Measurements from ENCODE around the gene ZC3HAV1L. TPM values are rescaled to one million over a fixed set of nuclear protein-coding genes. Genes with fewer than 3 reads are reported as not detected.
"Not testable (repeated sequence)": the region's sequence is repeated elsewhere in the genome, so short reads cannot be mapped to it uniquely, and the experiment has no call there.

Gene ZC3HAV1L
- total and polyA plus RNA-seq, 7 donors = 0.92 to 27.7 (median 14.4) TPM; not detected in 1

GRCh38 chr7:139026551-139026950 is 9.3 kb downstream of the ZC3HAV1L start:
- peaks cover 0 to 81% (median 4%) of the 10 kb centered on the region in 4 donors for H3K36me3 ChIP-seq
- no peak overlapping the region for H3K4me3 ChIP-seq
- intact Hi-C loops (cut with DNase I) = no loop called here
- no peak overlapping the region for H3K27ac ChIP-seq
- no peak for TF ChIP-seq EP300 (IDR thresholded peaks at IDR 0.05)
- no peak for TF ChIP-seq CTCF (IDR thresholded peaks at IDR 0.05)
- no peak for TF ChIP-seq POLR2A (IDR thresholded peaks at IDR 0.05)
- H3K4me1 ChIP-seq = no peaks in the 10 kb centered on the region
- no peak for DNase-seq
- H3K27me3 ChIP-seq = no peaks in the 10 kb centered on the region
- WGBS, 2 donors = 94% methylated on average over 6 of the region's 6 CpGs
- no peaks in the 10 kb centered on the region for H3K9me3 ChIP-seq

- H3K9me3 ChIP-seq; DNase-seq; H3K27ac ChIP-seq; intact Hi-C loops (cut with DNase I); H3K4me3 ChIP-seq; H3K4me1 ChIP-seq; H3K27me3 ChIP-seq: not testable (repeated sequence)
- H3K36me3 ChIP-seq = peaks cover 0 to 75% (median 4%) of the 10 kb centered on the region in 4 donors
- WGBS, 2 donors = 90 to 92% methylated on average over 5 of the region's 5 CpGs
These were observed 10.0 kb downstream of the ZC3HAV1L start for GRCh38 chr7:139025861-139026260.

GRCh38 chr7:139023076-139023475 is 12.8 kb downstream of the ZC3HAV1L start:
- H3K4me3 ChIP-seq = no peak overlapping the region
- H3K27ac ChIP-seq = no peak overlapping the region
- no peaks in the 10 kb centered on the region for H3K9me3 ChIP-seq
- TF ChIP-seq POLR2AphosphoS5 (IDR thresholded peaks at IDR 0.05) = no peak
- TF ChIP-seq EP300 (IDR thresholded peaks at IDR 0.05) = no peak
- no peak for TF ChIP-seq CTCF (IDR thresholded peaks at IDR 0.05)
- TF ChIP-seq POLR2A (IDR thresholded peaks at IDR 0.05) = no peak
- no peaks in the 10 kb centered on the region for H3K4me1 ChIP-seq
- DNase-seq = no peak
- intact Hi-C loops (cut with DNase I) = no loop called here
- WGBS, 2 donors = 90 to 92% methylated on average over 5 of the region's 5 CpGs
- no peaks in the 10 kb centered on the region for H3K27me3 ChIP-seq
- H3K36me3 ChIP-seq = peaks cover 0 to 62% (median 2%) of the 10 kb centered on the region in 4 donors

- H3K27ac ChIP-seq = no peak overlapping the region
- peaks cover 0 to 54% (median 2%) of the 10 kb centered on the region in 4 donors for H3K36me3 ChIP-seq
- intact Hi-C loops (cut with DNase I) = no loop called here
- H3K27me3 ChIP-seq = no peaks in the 10 kb centered on the region
- H3K9me3 ChIP-seq = no peaks in the 10 kb centered on the region
- H3K4me1 ChIP-seq = no peaks in the 10 kb centered on the region
- no peak for DNase-seq
- TF ChIP-seq CTCF (IDR thresholded peaks at IDR 0.05) (no peak), EP300 (IDR thresholded peaks at IDR 0.05) (no peak), POLR2A (IDR thresholded peaks at IDR 0.05) (no peak), POLR2AphosphoS5 (IDR thresholded peaks at IDR 0.05) (no peak)
- no peak overlapping the region for H3K4me3 ChIP-seq
- 67 to 88% methylated on average over 4 of the region's 4 CpGs for WGBS, 2 donors
These were observed 13.6 kb downstream of the ZC3HAV1L start for GRCh38 chr7:139022286-139022685.

- no peak overlapping the region for H3K27ac ChIP-seq
- no peak for TF ChIP-seq POLR2A (IDR thresholded peaks at IDR 0.05)
- no peak for TF ChIP-seq CTCF (IDR thresholded peaks at IDR 0.05)
- no peak for TF ChIP-seq POLR2AphosphoS5 (IDR thresholded peaks at IDR 0.05)
- no peak for TF ChIP-seq EP300 (IDR thresholded peaks at IDR 0.05)
- no peaks in the 10 kb centered on the region for H3K27me3 ChIP-seq
- no peak overlapping the region for H3K4me3 ChIP-seq
- H3K36me3 ChIP-seq = peaks cover 0 to 20% (median 0%) of the 10 kb centered on the region in 4 donors
- peaks cover 0 to 4% (median 0%) of the 10 kb centered on the region in 4 donors for H3K4me1 ChIP-seq
- no peaks in the 10 kb centered on the region for H3K9me3 ChIP-seq
- intact Hi-C loops (cut with DNase I) = loop anchor here (5.0 kb wide), 1 partner anchor 58 kb away; no protein-coding TSS in a partner anchor
- DNase-seq = no peak
- WGBS, 2 donors = 34 to 82% methylated on average over 3 of the region's 3 CpGs
These were observed 16.9 kb downstream of the ZC3HAV1L start for GRCh38 chr7:139018910-139019309.
